HG03460 (cell line): ENCODE results near the gene CYSRT1.

Experiments used
- ATAC-seq: cut with Tn5 transposase; IDR thresholded peaks from one replicate; pipeline ENCODE4 v1.9.1; 2021; ENCODE audit not compliant: unreplicated experiment

Gene CYSRT1

DNA sequence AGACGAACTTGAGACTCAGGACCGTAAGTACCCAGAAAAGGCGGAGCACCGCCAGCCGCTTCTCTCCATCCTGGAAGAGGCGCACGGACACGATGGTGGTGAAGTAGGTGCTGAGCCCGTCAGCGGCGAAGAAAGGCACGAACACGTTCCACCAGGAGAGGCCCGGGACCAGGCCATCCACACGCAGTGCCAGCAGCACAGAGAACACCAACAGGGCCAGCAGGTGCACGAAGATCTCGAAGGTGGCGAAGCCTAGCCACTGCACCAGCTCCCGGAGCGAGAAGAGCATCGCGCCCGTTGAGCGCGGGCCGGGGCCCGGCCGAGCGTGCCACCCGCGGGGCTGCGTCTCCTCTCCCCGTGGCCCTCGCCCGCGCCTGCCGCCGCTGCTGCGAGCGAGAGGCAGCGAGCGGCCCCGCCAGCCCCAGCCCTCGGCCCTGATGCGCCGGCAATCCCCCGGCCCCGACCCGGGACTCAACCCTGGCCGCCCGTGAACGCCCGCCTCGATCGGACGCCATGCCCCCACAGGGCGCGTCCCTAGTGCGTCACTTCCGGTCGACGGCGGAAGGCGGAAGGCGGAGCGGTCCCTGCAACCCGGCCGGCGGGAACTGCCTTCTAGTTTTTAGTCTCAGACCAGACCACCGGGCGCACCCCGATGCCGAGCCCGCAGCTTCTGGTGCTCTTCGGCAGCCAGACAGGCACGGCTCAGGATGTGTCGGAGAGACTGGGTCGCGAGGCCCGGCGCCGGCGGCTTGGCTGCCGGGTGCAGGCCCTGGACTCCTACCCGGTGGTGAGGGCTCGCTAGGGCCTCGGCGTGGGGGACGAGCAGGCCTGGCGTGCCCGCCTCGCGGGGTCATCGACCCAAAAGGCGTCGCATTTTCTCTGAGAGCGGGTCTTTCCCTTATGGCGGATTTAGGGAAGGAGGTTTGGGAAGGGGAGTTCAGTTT lies 19.6 kb upstream of the CYSRT1 start, which contains the start of the genes NDOR1 and TMEM203:
TSS of gene NDOR1 (plus strand) at position 575 of the 944 bp plus-strand sequence. CDS start at position 653, 78 bp downstream.
TSS of gene TMEM203 (minus strand) at position 523 of the 944 bp plus-strand sequence. CDS start at position 289, 234 bp downstream.
- ATAC-seq = peak; percentile 39

DNA sequence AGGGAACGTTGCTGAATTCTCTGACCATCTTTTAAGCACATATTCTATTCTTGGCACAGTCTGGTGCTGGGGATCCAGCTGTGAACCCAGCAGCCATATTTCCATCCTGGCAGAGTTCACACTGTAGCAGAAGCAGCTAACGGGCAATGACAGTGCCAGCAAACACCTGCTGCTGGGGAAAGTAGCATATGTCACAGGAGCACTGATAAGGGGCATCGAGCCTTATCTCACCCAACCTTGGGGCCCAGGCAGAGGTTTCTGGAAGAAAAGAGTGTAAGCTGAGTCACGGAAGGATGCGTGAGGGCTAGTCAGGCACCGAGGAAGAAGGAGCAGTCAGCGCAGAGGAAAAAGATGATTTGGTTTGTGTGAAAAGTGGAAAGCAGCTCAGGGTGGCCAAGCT lies 18.4 kb upstream of the CYSRT1 start:
- no peak for ATAC-seq

DNA sequence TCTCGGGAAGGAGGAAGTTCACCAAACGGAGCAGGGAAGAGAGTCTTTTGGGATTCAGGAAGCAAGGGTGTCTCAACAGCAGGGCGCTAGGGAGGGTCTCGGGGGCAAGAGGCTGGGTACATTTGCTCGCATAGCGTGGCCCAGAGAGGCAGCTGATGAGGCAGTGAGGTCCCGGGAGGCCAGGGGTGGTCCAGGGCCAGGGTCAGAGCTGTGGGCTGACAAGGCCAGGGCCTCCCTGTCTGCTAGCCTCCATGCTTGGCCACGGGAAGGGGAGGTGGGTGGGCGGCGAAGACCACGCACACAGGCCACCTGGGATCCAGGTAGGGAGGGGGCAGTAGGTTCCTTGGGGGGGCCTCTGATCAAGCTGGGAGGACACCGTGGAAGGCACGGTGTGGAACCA lies 13.4 kb upstream of the CYSRT1 start:
- no peak for ATAC-seq

DNA sequence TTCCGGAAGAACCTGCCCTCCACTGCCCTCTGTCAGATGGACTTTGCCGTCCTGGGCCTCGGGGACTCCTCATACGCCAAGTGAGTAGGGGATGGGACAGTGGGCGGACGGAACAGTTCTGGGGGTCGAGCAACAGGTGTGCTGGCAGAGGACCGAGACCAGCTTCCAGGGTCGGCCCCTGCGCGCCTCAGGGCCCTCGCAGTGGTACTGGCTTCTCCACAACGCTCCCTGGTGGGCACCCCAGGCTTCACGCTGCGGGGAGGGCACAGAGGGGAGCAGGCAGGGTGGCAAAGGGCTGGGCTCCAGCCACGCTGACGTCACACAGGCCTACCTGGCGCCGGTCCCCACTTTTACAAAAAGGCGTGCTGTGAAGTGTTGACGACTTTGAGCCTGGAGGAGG lies 12.5 kb upstream of the CYSRT1 start:
- no peak for ATAC-seq

DNA sequence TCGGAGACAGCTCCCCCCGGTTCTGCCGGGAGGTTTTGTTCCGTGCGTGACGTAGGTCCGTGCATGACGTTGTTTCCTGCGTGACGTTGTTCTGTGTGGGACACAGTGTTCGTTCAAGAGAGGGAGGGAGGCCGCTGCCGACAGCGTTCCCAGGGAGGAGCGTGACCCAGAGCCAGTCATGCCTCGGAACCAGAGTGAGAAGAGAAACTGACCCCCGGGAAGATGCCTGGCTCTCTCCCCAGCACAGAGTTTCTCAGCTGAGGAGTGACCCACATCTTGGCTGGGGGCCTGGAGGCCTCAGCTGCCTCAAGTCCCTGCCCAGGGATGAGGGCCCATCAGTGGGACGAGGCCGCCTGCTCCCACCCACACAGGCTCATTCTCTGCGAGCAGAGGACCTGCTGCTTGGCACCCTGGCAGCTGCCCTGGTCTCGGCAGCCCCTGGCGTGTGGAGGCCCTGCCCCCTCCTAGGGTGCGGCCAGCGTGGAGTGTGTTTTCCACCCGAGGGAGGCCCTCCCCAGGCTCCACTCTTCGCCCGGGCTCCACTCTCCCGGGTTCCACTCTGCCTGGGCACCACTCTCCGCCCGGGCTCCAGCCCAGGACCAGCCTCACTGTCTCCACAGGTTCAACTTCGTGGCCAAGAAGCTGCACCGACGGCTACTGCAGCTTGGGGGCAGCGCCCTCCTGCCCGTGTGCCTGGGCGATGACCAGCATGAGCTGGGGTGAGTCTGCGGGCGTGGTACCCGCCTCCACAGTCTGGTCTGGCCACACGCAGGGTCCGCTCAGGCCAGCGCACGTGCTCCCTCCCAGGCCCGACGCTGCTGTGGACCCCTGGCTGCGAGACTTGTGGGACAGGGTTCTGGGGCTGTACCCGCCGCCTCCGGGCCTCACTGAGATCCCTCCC lies 11.6 kb upstream of the CYSRT1 start:
- no peak for ATAC-seq

DNA sequence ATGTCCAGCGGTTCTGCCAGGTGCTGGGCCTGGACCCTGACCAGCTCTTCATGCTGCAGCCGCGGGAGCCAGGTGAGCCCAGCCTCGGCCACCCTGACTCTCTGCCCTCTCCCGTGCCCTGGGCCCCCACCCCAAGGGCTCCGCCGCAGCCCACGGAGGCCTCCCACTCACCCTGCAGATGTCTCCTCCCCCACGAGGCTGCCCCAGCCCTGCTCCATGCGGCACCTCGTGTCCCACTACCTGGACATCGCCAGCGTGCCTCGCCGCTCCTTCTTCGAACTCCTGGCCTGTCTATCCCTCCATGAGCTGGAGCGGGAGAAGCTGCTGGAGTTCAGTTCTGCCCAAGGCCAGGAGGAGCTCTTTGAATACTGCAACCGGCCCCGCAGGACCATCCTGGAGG lies 10.4 kb upstream of the CYSRT1 start:
- no peak for ATAC-seq

DNA sequence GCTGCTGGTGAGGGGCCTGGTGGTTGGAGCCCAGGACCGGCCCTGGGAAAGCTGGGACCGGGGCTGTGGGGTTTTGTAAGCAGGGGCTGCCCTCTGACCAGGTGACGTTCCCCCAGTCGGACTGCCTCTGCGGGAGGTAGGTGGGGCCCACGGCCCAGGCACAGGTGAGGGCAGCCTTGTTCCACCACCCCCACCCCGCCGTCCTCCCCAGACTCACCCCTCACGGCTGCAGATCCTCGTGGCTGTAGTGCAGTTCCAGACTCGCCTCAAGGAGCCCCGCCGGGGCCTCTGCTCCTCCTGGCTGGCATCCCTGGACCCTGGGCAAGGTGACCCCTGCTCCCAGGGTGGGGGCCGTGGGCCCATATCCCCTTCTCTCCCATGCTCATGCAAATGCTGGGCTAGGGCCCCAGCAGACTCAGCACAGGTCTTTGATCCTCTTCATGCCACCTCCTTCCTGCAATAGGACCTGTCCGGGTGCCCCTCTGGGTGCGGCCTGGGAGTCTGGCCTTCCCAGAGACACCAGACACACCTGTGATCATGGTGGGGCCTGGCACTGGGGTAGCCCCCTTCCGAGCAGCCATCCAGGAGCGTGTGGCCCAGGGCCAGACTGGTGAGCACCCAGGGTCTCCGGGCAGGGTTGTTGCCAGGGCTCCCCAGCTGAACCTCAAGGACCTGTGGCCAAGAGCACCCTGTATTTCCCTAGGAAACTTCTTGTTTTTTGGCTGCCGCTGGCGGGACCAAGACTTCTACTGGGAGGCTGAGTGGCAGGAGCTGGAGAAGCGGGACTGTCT lies 9.6 kb upstream of the CYSRT1 start:
- no peak for ATAC-seq

DNA sequence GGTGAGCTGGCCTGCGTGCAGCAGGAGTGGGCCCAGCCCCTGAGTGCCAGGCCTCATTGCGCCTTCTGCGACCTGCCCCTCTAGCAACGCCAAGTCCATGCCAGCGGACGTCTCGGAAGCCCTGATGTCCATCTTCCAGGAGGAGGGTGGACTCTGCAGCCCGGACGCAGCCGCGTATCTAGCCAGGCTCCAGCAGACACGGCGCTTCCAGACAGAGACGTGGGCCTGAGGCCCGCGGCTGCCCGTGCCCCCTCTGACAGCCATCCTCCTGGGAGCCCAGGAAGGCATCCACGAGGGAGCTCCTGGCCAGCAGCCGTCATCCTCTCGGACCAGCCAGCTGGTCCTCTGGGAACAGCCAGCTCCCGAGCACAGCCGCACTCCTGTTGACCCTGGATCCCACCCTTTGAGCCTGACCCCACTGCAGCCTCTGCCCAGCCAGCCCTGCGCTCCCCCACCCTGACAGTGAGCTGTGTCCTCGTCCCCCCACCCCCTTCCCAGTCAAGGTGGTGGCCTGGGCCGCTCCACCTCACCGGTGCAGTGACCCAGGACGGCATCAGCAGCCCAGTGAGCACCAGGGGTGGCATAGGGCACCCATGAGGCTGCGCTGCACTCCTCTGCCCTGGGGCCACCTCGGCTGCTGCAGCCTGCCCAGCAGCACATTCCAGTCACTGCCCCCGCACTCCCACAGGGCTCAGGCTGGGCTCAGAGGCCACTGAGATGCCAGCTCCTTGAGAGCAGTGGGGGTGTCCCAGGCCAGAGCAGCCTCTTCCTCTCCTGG lies 8.6 kb upstream of the CYSRT1 start:
- no peak for ATAC-seq

DNA sequence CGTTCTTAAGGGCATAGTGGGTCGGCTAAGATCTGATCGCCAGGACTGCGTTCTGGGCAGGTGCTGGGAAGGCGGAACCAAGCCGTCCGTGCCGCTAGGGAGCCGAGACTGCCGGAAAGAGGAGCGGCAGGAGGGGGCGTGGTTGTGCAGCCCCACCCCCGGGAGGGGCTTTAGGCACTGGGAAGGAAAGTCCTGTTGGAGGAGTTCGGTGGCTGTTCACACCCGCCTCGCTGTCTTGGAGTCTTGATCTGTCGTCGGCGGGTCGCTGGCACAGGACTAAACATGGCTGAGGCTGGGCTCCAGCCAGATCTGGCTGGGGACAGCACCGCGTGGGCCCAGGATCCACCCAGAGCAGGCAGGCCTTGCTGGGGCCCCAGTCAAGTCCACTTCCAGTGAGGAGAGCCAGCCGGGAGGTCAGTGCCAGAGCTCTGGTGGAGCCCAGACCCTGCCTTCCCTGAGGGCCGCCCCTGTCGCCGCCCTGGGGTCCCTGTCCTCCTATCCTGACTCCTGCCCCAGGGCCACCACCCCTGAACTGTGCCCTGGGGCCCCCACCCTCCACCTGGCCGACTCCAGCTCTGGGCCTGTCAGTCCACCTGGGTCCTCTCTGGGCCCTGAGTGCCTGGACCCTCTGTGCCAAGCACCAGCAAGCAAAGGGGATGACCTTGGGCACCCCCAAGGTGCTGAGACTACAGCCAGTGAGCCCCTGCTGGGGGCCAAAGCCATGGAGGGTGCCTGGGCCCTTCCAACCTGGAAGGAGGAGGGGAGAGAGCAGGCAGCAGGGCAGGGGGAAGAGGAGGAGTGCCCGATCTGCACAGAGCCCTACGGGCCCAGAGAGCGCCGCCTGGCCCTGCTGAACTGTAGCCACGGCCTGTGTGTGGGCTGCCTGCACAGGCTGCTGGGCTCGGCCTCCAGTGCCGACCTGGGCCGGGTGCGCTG lies 7.4 kb upstream of the CYSRT1 start:
- ATAC-seq = no peak

DNA sequence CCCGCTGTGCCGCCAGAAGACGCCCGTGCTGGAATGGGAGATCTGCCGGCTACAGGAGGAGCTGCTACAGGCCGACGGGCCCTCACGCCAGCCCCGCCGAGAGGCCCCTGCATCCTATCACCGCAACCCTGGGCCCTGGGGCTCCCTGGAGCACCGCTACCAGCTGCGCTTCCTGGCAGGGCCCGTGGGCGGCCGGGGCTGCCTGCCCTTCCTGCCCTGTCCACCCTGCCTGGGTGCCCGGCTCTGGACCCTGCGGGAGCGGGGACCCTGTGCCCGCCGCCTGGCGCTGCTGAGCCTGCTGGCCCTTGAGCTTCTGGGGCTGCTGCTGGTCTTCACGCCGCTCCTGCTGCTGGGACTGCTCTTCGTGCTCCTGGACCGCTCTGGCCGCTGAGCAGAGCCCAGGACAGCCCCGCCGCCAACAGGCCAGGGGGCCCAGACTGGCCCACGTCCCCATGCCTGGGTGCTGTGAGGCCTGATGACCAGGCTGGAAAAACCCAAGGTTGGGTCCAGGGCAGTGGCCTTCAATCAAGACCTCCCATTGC lies 6.7 kb upstream of the CYSRT1 start:
- no peak for ATAC-seq

DNA sequence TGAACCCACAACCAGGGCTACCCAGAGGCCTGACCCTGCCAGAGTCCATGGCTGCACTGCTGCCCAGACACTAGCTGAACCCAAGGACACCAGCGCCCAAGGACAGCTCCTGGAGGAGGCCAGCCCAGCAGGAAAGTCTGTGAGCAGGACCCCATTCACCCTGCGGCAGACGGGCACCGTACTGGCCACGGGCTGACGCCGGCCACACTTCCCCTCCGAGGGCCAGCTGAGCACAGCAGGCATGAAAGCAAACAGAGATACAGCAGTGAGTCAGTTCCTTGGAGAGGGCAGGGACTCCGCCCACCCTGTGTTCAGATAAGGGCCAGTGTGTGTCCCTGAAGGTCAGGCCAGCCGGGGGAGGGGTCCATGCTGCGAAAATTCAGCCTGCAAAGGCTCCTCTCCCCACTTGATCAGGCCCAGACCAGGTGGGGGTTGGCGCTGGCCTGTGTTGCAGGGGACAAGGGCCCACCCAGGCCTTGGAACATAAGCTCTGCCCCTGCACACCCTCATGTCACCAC lies 6.2 kb upstream of the CYSRT1 start:
- ATAC-seq = no peak

DNA sequence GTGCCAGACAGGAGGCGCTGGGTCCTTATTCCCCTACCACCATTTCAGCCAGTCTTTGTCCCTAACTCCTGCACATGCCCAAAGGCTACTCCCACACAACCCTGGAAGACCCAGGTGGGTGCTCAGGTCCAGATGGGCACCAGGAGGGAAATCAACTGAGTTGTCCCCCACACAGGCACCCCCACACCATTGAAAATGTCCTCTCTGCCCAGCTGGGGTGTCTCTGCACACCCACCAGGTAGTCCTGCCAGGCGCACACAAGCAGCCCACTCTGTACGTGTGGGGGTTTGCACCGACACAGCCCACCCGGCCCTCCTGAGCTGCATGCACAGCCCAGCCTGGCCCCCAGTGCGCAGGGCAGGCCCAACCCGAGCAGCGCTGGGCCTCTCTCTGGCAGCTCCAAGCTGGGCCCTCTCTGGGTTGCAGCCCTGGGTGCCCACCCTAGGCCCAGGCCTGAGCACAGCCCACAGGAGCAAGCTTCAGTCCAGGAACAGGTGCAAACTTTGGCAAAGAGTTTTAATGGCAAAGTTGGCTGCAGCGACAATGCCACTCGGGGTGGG lies 5.1 kb upstream of the CYSRT1 start:
- no peak for ATAC-seq

DNA sequence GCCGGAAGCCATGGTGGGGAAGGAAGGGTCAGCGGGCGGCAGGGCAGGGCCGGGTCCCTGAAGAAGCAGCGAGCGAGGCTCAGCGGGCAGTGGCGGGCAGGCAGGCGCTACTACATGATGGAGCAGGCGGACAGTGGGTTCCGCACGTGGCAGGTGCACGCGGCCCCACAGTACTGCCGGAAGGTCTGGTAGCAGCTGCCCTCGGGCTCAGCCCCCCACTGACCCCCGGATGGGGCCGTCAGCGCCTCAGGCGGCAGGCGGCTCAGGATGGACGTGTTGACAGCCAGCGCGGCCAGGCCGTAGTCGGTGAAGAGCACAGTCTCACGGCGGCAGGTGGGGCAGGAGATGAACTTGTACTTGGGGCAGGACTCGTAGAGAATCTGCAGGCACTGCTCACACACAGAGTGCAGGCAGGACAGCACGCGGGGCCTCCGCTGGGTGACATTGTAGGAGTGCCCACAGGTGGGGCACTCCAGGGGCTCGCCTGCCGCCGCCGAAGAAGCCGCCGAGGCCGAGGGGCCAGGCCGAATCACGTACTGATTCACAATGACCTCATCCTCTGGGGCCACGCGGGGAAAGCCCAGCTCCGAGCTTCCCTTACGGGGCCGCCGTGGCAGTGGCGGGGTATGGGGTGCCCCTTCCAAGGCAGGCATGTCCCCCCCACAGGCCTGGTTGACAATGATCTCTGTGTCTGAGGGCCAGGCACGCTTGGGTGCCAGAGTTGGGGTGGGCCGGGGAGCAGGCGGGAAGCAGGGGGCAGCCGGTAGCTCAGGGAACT lies 4.5 kb upstream of the CYSRT1 start:
- no peak for ATAC-seq

DNA sequence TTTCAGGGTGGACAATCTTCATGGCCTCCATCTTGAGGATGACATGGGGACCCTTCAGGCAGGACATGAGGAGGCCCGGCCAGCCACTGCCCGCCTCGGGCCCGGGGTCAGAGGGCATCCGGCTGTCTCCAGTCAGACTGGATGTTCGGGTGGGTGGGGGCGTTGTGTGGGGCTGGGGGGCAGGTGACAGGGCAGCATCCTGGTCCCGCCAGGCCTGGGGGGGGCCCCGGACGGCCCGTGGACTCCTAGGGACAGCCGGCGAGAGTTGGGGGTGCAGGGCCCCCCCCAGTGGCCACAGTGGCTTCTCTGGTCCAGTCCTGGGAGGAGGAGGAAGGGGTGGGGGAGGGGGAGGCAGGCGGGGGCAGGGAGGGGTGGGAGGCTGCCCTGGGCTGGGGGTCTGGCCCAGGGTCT lies 3.9 kb upstream of the CYSRT1 start:
- no peak for ATAC-seq

DNA sequence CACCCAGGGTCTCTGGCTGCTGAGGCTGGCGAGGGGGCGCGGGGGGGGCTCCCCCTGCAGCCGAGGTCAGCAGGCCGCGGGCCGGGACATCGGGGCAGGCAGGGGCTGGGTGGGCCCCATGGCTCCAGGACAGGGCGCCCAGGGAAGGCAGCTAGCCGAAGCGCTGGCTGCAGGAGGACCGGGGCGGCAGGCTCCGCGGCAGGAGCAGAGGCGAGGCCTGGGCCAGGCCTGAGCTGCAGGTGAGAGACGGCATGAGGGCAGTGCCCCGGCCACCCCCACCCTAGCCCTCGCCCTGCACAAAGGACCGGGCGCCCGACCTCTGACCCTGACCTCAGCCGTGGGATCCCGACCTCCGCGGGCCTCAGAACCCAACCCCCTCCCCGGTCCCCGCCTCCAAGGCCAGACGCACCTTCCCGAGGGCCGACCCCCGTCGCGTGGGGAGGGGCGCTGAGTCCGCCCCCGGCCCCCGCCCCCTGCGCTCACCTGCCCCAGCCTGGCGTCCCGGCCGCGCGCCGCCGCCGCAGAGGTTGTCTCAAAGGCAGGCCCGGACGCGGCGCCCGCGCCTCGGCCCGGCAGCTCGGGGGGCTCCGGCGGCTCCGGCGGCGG lies 3.4 kb upstream of the CYSRT1 start:
- ATAC-seq = no peak

DNA sequence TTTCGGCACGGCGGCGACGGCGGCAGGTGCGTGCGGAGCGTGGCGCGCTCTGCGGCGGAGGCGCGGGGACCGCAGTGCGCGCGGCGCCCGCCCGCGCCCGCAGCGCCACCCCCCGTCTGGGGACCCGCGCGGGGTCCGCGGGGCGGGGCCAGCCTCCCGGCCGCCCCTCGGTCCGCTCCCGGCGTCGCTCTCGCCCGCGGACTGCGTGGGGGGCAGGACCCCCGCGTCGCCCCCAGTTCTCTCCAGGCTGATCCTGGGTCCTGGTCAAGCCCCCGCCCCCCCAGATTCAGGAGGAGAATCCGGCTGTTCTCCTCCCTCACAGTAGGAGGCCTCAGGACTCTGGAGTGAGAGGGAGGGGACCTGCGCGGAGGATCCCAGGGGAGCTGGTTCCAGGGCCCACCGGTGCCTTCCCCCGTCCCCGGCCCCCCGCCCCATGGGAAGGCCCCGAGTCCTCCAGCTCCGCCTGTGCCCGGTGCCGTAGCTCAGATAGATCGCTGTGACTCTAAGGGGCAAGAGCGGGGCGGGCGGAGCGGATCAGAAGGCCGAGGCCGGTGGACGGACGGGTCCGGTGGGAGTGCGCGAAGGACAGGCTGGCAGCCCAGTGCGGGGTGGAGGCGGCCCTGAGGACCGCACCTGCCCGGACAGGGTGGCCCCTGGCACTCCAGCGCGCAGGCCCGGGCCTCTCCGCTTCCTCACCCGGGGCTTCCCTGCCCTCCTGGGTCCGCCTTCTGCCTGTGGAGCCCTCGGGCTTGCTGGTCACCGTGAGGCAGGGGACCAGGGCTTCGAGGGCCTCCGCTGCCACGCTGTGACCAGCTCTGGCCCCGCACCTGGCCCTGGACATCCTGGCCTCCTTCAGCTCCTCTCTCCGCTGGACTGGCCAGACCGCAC lies 2.5 kb upstream of the CYSRT1 start, which contains the start of gene RNF208:
TSS of gene RNF208 (minus strand) at position 51 of the 888 bp plus-strand sequence. CDS start 1,028 bp downstream, outside the sequence.
- no peak for ATAC-seq
